Spleen (tissue), 7 donors: ENCODE measurements around the gene OOSP3.

Source experiments
- CTCF ChIP-seq, 11 experiments: fragments of 200-600 bp in 7 of 11; fragments of 450-650 bp in 4 of 11; sonication (generic) in 4 of 11; IDR thresholded peaks in 8 of 11; conservative IDR thresholded peaks in 3 of 11; 1 replicate in 7 of 11; 2 replicates in 4 of 11; pipeline versions ENCODE4 v1.4.0 to v1.8.0; 2016 to 2021; ENCODE audit warnings: antibody characterized with exemption in 11 of 11, inconsistent platforms in 4 of 11, mild to moderate bottlenecking in 1 of 11
- POLR2A ChIP-seq, 3 donors: fragments of 450-650 bp; IDR thresholded peaks; one replicate each; pipeline ENCODE4 v1.5.1; 2017; ENCODE audit warnings: antibody characterized with exemption in 3 of 3, mild to moderate bottlenecking in 1 of 3
- POLR2AphosphoS5 ChIP-seq, 3 donors: sonication (generic); formaldehyde crosslinking; IDR thresholded peaks; one replicate each; pipeline ENCODE4 v1.5.1; 2017; ENCODE audit warnings: antibody characterized with exemption in 3 of 3
- donor health status: DM: no; HTN: no; CAD: no; lungs with moderate emphysema.
- donor health status: DM: no; HTN: no; CAD: no.
- donor health status: DM: no; HTN: no; CAD: no.

DNA sequence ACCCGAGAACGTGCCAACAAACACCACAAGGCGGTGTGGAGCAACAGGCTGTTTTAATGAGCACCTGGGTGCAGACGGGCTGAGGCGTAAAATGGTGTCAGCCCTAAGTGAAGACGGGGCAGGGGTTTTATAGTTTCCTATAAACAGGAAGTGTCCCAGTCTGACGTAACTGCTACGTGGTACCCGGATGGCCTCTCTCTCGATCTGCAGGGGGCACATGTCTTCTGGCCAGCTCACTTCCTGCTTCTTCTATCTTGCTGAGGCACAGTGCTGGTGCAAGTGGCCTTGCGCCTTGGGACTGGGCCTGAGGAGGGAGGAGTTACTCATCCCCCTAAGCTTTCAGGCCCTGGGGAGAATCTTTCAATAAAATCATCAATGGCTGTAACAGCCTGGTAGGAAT is 20.9 kb downstream of the OOSP3 start:
- TF ChIP-seq CTCF (IDR thresholded peaks at IDR 0.05 in 8 of 11, conservative IDR thresholded peaks at IDR 0.05 in 3 of 11) (no peak), POLR2A (IDR thresholded peaks at IDR 0.05) (no peak), POLR2AphosphoS5 (IDR thresholded peaks at IDR 0.05) (no peak)
